HepG2 (cell line): Measurements from ENCODE around the gene TSHB. TPM values are rescaled to one million over a fixed set of nuclear protein-coding genes. Genes with fewer than 3 reads are reported as not detected.

Experiments
- ATAC-seq: fragments of 200-7000 bp; cut with Tn5 transposase; 3 replicates; pipeline ENCODE4 v1.9.1; 2020; ENCODE audit warnings: mild to moderate bottlenecking, moderate library complexity
- BruUV-seq: library from RNA; stranded (reverse); fragments of 400-500 nt; replicated peaks from 2 replicates; lab custom pipeline; 2021; lab: Mats Ljungman, UMichigan
- CTCF ChIA-PET: fragments of 300-600 bp; formaldehyde crosslinking; extraction: SDS; loops from one replicate; lab custom pipeline; 2021; ENCODE audit warnings: low total read pairs, inconsistent platforms, low intra/inter-chr PET ratio; lab: Yijun Ruan, JAX
- POLR2A ChIA-PET: fragments of 350-600 bp; sonication (Branson Sonifier 250); formaldehyde crosslinking; loops from one replicate; lab custom pipeline; 2020; ENCODE audit warnings: antibody characterized with exemption, inconsistent platforms; lab: Yijun Ruan, JAX
- DNase-seq: peaks from one replicate; pipeline ENCODE4 v3.0.0-alpha.2; 2015; ENCODE audit warnings: low spot score
- FAIRE-seq: peaks from 3 replicates; lab custom pipeline; 2011; peaks lifted over from hg19 to GRCh38; lab: Jason Lieb, UNC
- H2AFZ ChIP-seq: one replicate; pipeline ENCODE4 v1.6.1; 2011; ENCODE audit warnings: low read length, inconsistent platforms
- H3K27ac ChIP-seq: fragments of 300-600 bp; 3 replicates; pipeline ENCODE4 v1.8.0; 2011; ENCODE audit warnings: mixed run types, mild to moderate bottlenecking, mixed read lengths, low read length, inconsistent platforms; ENCODE audit not compliant: insufficient read depth; ENCODE audit errors: extremely low read length
- H3K27me3 ChIP-seq, 2 experiments: fragments of 200-600 bp in 1 of 2; 2 replicates in 1 of 2; 3 replicates in 1 of 2; pipeline versions ENCODE4 v1.6.0 to v1.8.0; 2011; ENCODE audit warnings: low read length in 2 of 2, mild to moderate bottlenecking in 2 of 2, moderate library complexity in 2 of 2, inconsistent platforms in 1 of 2; ENCODE audit not compliant: insufficient read depth in 2 of 2, control insufficient read depth in 1 of 2
- H3K36me3 ChIP-seq, 2 experiments: fragments of 200-600 bp in 1 of 2; replicated peaks in 1 of 2; 2 replicates in 1 of 2; 3 replicates in 1 of 2; pipeline versions ENCODE4 v1.5.1 to v1.8.0; 2011; ENCODE audit warnings: low read length in 2 of 2, inconsistent platforms in 1 of 2; ENCODE audit not compliant: insufficient read depth in 2 of 2, control insufficient read depth in 1 of 2
- H3K4me1 ChIP-seq: 2 replicates; pipeline ENCODE4 v1.5.1; 2012; ENCODE audit warnings: low read length, inconsistent platforms; ENCODE audit not compliant: insufficient read depth
- H3K4me2 ChIP-seq: 2 replicates; pipeline ENCODE4 v1.6.0; 2011; ENCODE audit warnings: low read depth, low read length, inconsistent platforms
- H3K4me3 ChIP-seq, 3 experiments: fragments of 200-600 bp in 1 of 3; sonication (generic), shearing (Covaris generic) in 1 of 3; replicated peaks in 1 of 3; 2 replicates each; pipeline ENCODE4 v1.5.1; 2011 to 2016; ENCODE audit warnings: low read length in 3 of 3, inconsistent platforms in 2 of 3, low read depth in 2 of 3, mild to moderate bottlenecking in 2 of 3, control low read depth in 1 of 3, mixed read lengths in 1 of 3; ENCODE audit not compliant: insufficient read depth in 1 of 3
- H3K79me2 ChIP-seq: one replicate; pipeline ENCODE4 v1.6.1; 2011; ENCODE audit warnings: low read length, inconsistent platforms; ENCODE audit not compliant: insufficient read depth
- H3K9ac ChIP-seq: 2 replicates; pipeline ENCODE4 v1.6.0; 2011; ENCODE audit warnings: mild to moderate bottlenecking, low read depth, low read length, inconsistent platforms; ENCODE audit not compliant: insufficient read depth
- H3K9me3 ChIP-seq: 2 replicates; pipeline ENCODE4 v1.5.1; 2012; ENCODE audit warnings: mild to moderate bottlenecking, low read length
- H4K20me1 ChIP-seq: 2 replicates; pipeline ENCODE4 v1.6.0; 2011; ENCODE audit warnings: inconsistent platforms, mild to moderate bottlenecking, low read length, moderate library complexity; ENCODE audit not compliant: insufficient read depth
- ATF7-NPFF ChIP-seq: sonication (generic); formaldehyde crosslinking; IDR thresholded peaks from 2 replicates; pipeline ENCODE4 v1.8.1; 2023; ENCODE audit warnings: mild to moderate bottlenecking, low read depth, missing genetic modification reagents, moderate library complexity
- FOXO1 ChIP-seq: sonication (generic); formaldehyde crosslinking; IDR thresholded peaks from 2 replicates; pipeline ENCODE4 v1.4.0; 2020; ENCODE audit warnings: missing genetic modification reagents
- GATA4 ChIP-seq: sonication (generic); IDR thresholded peaks from 2 replicates; pipeline ENCODE4 v1.6.1; 2016; ENCODE audit warnings: antibody characterized with exemption, low read depth, borderline replicate concordance
- NCOA1 ChIP-seq: sonication (generic); formaldehyde crosslinking; IDR thresholded peaks from 2 replicates; pipeline ENCODE4 v1.9.0; 2021; ENCODE audit warnings: missing genetic modification reagents
- NR1H2 ChIP-seq: sonication (generic); formaldehyde crosslinking; IDR thresholded peaks from 2 replicates; pipeline ENCODE4 v1.8.1; 2022; ENCODE audit warnings: low read depth, missing genetic modification reagents, borderline replicate concordance
- SMYD3 ChIP-seq: sonication (generic); formaldehyde crosslinking; IDR thresholded peaks from 2 replicates; pipeline ENCODE4 v1.8.1; 2023; ENCODE audit warnings: mild to moderate bottlenecking, missing genetic modification reagents
- SNAPC2 ChIP-seq: sonication (generic); formaldehyde crosslinking; IDR thresholded peaks from 2 replicates; pipeline ENCODE4 v1.8.1; 2022; ENCODE audit warnings: mild to moderate bottlenecking, missing genetic modification reagents
- ZFX ChIP-seq: sonication (generic); formaldehyde crosslinking; IDR thresholded peaks from 2 replicates; pipeline ENCODE4 v1.4.0; 2020; ENCODE audit warnings: mild to moderate bottlenecking, low read depth, missing genetic modification reagents, moderate library complexity
- ZNF577 ChIP-seq: sonication (generic); formaldehyde crosslinking; IDR thresholded peaks from 2 replicates; pipeline ENCODE4 v1.4.0; 2020; ENCODE audit warnings: mild to moderate bottlenecking, low read depth, missing genetic modification reagents, borderline replicate concordance
- ZNF687 ChIP-seq: sonication (generic); formaldehyde crosslinking; IDR thresholded peaks from 2 replicates; pipeline ENCODE4 v1.5.1; 2020; ENCODE audit warnings: mild to moderate bottlenecking, missing genetic modification reagents, moderate library complexity
- ZNF749 ChIP-seq: sonication (generic); formaldehyde crosslinking; IDR thresholded peaks from 2 replicates; pipeline ENCODE4 v1.8.0; 2022; ENCODE audit warnings: mild to moderate bottlenecking, missing genetic modification reagents, moderate library complexity, borderline replicate concordance
- ZNF839 ChIP-seq: sonication (generic); formaldehyde crosslinking; IDR thresholded peaks from 2 replicates; pipeline ENCODE4 v1.4.0; 2020; ENCODE audit warnings: missing genetic modification reagents, mild to moderate bottlenecking, borderline replicate concordance
- WGBS: methylation state at CpG from one replicate; pipeline ENCODE4 v1.1.6; 2017; ENCODE audit warnings: low lambda C conversion rate; 5-methylcytosine and 5-hydroxymethylcytosine counted together
- in situ Hi-C: cut with HindIII; loops from 2 replicates; pipeline ENCODE4 v1.10.0; 2017; ENCODE audit warnings: low pct_unique_long_range_greater_than_20kb; ENCODE audit not compliant: extremely low pct_ligation_motif_present
- intact Hi-C: fragments of 100-400 bp; cut with micrococcal nuclease; formaldehyde crosslinking; loops from one replicate; pipeline ENCODE4 v1.10.0; 2022; ENCODE audit not compliant: unreplicated experiment
- polyA plus RNA-seq, 8 experiments: library from polyadenylated mRNA; depleted of rRNA in 3 of 8; stranded (reverse) in 7 of 8; unstranded in 1 of 8; fragments of >200 nt; fragmentation: Illumina TruSeq in 4 of 8; extraction: Trizol in 4 of 8; gene quantifications; 2 replicates each; pipeline versions ENCODE4 v1.2.1 to v1.2.3, GENCODE V29; 2011 to 2016; ENCODE audit warnings: low read depth in 4 of 8, missing spikeins in 1 of 8, mixed read lengths in 1 of 8; ENCODE audit not compliant: insufficient read depth in 1 of 8
- total RNA-seq, 5 experiments: library from RNA; depleted of rRNA; stranded (reverse); fragments of >200 nt; fragmentation: Illumina TruSeq; extraction: Trizol; gene quantifications; 2 replicates each; pipeline ENCODE4 v1.2.3, GENCODE V29; 2016; ENCODE audit warnings: low read depth in 1 of 5
- TF ChIP-seq, protein P1 (sequence below): sonication (generic); formaldehyde crosslinking; IDR thresholded peaks from 2 replicates; pipeline ENCODE4 v1.9.0; 2021; ENCODE audit warnings: missing genetic modification reagents, borderline replicate concordance
- TF ChIP-seq, protein P2 (sequence below): sonication (generic); formaldehyde crosslinking; conservative IDR thresholded peaks from 2 replicates; pipeline ENCODE4 v1.4.0; 2020; ENCODE audit warnings: mild to moderate bottlenecking, missing genetic modification reagents, moderate library complexity

TSHB gene
- total and polyA plus RNA-seq, 2 of the 13 experiments (the other 11 are each of a cell fraction or from before 2014, with no cell fraction given) = not detected

- no peak overlapping the region for H2AFZ ChIP-seq
- no peaks in the 10 kb centered on the region for H4K20me1 ChIP-seq
- H3K36me3 ChIP-seq = no peaks in the 10 kb centered on the region
- no peak overlapping the region for H3K4me3 ChIP-seq
- in situ Hi-C loops = no loop called here
- no peak overlapping the region for H3K4me2 ChIP-seq
- no peaks in the 10 kb centered on the region for H3K4me1 ChIP-seq
- no peak for DNase-seq
- FAIRE-seq = no peak
- ChIA-PET POLR2A (no interaction called here), CTCF (no interaction called here)
- no peak overlapping the region for H3K9ac ChIP-seq
- no TSS peak for BruUV-seq
- no peaks in the 10 kb centered on the region for H3K9me3 ChIP-seq
- no peak overlapping the region for H3K27ac ChIP-seq
- no peaks in the 10 kb centered on the region for H3K79me2 ChIP-seq
- 35% methylated on average over 4 of the region's 11 CpGs for WGBS
- intact Hi-C loops = no loop called here
- H3K27me3 ChIP-seq = peaks cover 3 to 16% of the 10 kb centered on the region in 2 experiments
- no peak for ATAC-seq
- TF ChIP-seq SMYD3 (CRISPR knock-in tag) (no peak), ATF7-NPFF (CRISPR knock-in tag) (no peak), ZFX (CRISPR knock-in tag) (no peak), ZNF749 (CRISPR knock-in tag) (no peak), ZNF687 (CRISPR knock-in tag) (no peak), GATA4 (no peak), ZNF577 (CRISPR knock-in tag) (no peak), FOXO1 (CRISPR knock-in tag) (no peak), NR1H2 (CRISPR knock-in tag) (no peak), ZNF839 (no peak), SNAPC2 (CRISPR knock-in tag) (no peak), NCOA1 (CRISPR knock-in tag) (no peak)
- TF ChIP-seq, protein P1, sequence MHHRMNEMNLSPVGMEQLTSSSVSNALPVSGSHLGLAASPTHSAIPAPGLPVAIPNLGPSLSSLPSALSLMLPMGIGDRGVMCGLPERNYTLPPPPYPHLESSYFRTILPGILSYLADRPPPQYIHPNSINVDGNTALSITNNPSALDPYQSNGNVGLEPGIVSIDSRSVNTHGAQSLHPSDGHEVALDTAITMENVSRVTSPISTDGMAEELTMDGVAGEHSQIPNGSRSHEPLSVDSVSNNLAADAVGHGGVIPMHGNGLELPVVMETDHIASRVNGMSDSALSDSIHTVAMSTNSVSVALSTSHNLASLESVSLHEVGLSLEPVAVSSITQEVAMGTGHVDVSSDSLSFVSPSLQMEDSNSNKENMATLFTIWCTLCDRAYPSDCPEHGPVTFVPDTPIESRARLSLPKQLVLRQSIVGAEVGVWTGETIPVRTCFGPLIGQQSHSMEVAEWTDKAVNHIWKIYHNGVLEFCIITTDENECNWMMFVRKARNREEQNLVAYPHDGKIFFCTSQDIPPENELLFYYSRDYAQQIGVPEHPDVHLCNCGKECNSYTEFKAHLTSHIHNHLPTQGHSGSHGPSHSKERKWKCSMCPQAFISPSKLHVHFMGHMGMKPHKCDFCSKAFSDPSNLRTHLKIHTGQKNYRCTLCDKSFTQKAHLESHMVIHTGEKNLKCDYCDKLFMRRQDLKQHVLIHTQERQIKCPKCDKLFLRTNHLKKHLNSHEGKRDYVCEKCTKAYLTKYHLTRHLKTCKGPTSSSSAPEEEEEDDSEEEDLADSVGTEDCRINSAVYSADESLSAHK = no peak
- TF ChIP-seq, protein P2, sequence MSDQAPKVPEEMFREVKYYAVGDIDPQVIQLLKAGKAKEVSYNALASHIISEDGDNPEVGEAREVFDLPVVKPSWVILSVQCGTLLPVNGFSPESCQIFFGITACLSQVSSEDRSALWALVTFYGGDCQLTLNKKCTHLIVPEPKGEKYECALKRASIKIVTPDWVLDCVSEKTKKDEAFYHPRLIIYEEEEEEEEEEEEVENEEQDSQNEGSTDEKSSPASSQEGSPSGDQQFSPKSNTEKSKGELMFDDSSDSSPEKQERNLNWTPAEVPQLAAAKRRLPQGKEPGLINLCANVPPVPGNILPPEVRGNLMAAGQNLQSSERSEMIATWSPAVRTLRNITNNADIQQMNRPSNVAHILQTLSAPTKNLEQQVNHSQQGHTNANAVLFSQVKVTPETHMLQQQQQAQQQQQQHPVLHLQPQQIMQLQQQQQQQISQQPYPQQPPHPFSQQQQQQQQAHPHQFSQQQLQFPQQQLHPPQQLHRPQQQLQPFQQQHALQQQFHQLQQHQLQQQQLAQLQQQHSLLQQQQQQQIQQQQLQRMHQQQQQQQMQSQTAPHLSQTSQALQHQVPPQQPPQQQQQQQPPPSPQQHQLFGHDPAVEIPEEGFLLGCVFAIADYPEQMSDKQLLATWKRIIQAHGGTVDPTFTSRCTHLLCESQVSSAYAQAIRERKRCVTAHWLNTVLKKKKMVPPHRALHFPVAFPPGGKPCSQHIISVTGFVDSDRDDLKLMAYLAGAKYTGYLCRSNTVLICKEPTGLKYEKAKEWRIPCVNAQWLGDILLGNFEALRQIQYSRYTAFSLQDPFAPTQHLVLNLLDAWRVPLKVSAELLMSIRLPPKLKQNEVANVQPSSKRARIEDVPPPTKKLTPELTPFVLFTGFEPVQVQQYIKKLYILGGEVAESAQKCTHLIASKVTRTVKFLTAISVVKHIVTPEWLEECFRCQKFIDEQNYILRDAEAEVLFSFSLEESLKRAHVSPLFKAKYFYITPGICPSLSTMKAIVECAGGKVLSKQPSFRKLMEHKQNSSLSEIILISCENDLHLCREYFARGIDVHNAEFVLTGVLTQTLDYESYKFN = no peak
Measured at GRCh38 chr1:115074839-115075534, 45.4 kb downstream of the TSHB start.
